ENCODE data around the gene MS4A18.

The MS4A18 gene

GRCh38 chr11:60786811-60787567, 62.5 kb downstream of the MS4A18 start:
- no peak for DNase-seq (ENCODE audit: low read depth in 2 of 2)

GRCh38 chr11:60788401-60789125, 64.0 kb downstream of the MS4A18 start:
- DNase-seq (ENCODE audit: low read depth in 2 of 2), result no peak

DNA sequence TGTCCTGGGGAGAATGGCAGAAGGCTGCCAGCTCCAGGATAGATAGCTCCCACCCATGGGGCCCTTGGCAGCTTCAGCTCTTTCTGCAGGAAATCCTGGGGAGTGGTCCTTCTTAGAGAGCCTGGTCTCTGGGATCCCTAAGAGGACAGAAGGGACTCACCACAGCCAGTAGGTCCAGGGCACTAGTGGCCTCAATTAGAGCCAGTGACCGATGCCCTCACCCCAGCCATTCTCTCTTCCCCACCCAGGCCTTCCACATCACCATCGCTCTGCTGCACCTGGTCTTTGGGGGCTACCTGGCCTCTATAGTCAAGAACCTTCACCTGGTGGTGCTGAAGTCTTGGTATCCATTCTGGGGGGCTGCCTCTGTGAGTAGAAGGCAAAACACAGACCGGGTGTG, 66.2 kb downstream of the MS4A18 start:
- DNase-seq (ENCODE audit: low read depth in 2 of 2), result no peak

DNA sequence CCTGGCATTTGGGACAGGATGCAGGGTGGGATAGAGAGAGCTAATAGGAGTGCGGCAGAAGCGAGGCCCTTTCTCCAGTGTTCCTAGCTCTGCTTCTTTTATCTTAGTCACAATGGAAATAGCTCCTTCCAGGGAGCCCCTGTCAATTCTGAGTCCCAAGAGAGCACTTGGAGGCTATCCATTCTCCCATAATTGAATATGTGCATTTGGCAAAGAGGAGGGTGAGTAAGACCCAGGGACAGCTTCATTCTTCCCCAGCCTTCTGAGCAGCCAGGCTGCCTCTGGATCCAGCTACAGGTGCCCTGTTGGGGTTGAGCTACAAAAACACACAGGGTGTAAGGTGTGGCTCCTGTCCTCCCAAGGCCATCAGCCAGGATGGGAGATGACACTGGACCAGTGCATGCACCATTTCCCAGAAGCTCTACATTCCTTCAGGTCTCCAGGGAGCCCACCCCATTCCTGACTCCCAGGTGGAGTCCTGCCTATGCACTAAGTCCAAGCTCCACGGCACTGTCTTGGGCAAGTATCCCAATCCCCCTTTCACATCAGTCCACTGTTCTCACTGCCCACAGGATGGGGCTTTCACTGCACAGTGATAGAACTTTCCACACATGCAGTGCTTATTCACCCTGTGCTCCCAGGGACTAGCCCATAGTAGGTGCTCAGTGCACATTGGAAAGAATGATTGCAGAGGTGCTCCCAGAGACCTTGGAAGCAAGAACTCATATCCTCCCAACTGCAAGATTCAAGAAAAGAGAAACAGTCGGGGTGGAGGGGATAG, 66.8 kb downstream of the MS4A18 start:
- DNase-seq (ENCODE audit: low read depth in 2 of 2), result no peak

- no peak for DNase-seq (ENCODE audit: low read depth in 2 of 2)
These were observed 68.0 kb downstream of the MS4A18 start for GRCh38 chr11:60792521-60792920.

Data from stimulated activated CD4-positive, alpha-beta T cell treated with anti-CD3 and anti-CD28 coated beads, Interleukin-1b, Interleukin-23, amount 100 ng/mL, for 1 hour (primary cell).